HG02623 (cell line): ENCODE measurements around the gene FBRSL1.

Experiments
- ATAC-seq: cut with Tn5 transposase; IDR thresholded peaks from one replicate; pipeline ENCODE4 v1.9.1; 2021; ENCODE audit warnings: moderate library complexity; ENCODE audit not compliant: unreplicated experiment

Gene FBRSL1

GRCh38 chr12:132554845-132555630 lies 65.1 kb downstream of the FBRSL1 start:
- ATAC-seq = no peak

- ATAC-seq = no peak
Observed at GRCh38 chr12:132555686-132556085, 65.7 kb downstream of the FBRSL1 start.

DNA sequence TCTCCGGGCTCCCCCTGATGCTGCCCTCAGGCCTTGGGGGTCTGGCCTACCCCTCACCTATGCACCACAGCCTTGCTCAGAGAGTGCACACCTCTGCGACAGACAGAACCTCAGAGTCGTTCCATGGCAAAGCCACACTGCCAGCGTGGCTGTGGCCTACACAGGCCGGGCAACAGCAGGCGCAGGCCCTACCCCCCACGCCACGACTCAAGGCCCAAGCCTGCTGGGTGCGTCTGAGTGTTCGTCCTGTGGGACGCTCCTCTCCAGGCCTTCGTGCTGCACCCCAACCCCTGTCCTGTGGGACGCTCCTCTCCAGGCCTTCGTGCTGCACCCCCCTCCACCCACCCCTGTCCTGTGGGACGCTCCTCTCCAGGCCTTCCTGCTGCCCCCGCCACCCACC lies 66.3 kb downstream of the FBRSL1 start:
- no peak for ATAC-seq

- ATAC-seq = no peak
Observed at GRCh38 chr12:132556801-132557200, 66.8 kb downstream of the FBRSL1 start.

GRCh38 chr12:132557291-132558015 lies 67.5 kb downstream of the FBRSL1 start:
- ATAC-seq = no peak

DNA sequence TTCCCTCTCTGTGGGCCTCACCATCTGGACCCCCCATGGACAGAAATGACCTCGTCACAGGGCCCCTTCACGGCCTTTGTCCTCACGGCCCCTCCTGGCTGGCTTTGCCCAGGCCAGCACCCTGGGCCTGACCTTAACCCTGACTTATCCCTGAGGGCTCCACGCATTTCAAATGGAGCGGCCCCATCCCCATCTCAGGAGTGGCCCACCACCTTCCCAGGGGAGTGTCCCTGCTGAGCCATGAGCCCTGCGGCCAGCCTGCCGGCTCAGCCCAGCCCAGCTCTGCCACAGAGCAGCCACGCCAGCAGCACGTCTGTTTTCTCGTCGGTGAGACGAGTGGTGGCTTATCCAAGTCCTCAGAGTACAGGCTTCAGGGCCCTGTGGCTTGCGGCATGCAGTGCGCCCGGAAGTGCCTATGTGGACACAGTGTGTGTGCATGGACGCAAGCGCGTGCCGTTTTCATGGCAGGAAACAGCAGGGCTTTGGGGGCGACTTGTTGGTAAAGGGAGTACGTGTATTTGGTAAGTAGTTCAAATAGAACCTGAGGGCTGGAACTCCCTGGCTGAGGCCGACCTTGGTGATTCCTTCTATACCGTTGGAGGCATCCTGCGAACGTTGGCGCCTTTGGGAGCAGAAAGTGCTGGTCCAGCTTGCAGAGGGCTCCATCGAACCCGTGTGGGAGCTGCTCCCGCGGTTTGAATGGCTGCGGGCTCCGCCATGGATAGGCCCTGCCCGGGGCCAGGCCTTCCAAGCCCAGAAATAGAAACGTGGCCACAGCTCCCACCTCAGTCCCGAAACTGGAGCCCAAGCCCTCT lies 68.3 kb downstream of the FBRSL1 start:
- ATAC-seq = no peak

DNA sequence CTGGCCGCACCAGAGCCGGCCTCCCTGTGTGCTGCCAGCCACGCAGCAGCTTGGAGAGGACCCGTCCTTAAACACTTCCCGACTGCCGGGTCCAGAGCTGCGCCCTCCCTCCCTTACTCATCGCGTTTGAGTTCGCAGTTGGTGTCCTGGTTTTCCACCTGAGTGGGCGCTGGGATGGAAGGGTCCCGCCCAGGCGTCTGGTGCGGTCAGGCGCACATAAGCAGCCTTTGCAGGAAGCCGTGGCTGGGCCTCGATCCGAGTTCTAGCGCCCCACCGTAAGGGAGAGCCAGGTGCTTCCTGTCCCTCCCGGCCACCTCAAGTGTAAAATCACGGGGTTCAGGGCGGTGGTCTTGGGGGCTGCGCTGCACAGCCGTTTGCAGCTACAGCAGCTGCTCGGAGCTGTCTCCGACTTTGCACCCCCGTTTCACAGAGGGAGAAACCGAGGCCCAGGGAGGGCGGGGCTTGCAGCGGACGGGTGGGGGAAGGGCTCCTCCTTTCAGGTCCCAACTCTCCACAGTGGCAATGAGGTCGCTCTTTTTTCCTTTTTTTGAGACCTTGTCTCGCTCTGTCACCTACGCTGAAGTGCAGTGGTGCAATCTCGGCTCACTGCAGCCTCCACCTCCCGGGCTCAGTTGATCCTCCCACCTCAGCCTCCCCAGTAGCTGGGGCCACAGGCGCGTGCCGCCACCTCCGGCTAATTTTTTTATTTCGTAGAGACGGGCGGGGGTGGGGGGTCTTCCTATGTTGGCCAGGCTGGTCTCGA lies 69.1 kb downstream of the FBRSL1 start:
- ATAC-seq = no peak

GRCh38 chr12:132559652-132560363 lies 69.9 kb downstream of the FBRSL1 start:
- ATAC-seq = no peak

DNA sequence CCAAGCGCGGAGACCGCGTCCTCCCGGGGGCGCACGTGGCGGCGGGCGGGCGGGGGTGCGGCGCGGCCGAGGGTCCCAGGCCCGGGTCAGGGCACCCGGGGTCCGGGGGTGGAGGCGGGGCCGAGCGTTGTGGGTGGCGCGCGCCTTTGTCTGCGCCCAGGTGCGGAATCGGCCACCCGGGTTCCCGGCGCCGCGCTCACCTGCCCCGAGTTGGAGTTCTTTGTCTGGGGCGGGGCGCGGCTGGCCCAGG lies 70.3 kb downstream of the FBRSL1 start:
- no peak for ATAC-seq

- ATAC-seq = no peak
Observed at GRCh38 chr12:132560614-132561426, 70.9 kb downstream of the FBRSL1 start.
